ENCODE results near the gene PPP1R15B. TPM values are rescaled to one million over a fixed set of nuclear protein-coding genes. Genes with fewer than 3 reads are reported as not detected.

Gene PPP1R15B
- total RNA-seq, 1 experiment from 2014 or later = 69.3 TPM

DNA sequence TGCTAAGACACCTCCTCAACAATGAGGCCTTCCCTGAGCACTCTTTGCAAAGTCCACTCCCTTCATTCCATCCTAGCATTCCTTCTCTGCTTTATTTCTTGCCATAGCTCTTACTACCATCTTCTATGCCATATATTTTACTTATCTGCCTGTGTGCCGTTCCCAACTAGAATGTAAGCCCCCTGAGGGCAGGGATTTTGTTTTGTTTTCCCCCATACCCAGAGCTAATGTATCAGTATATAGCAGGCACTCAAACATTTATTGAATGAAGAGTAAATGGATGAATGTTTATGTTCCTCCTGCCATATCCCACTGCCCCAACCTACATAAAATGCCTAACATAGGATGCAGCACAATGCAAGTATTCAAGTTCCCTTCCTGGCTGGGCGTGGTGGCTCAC is 14.9 kb upstream of the PPP1R15B start:
- no peaks in the 10 kb centered on the region for H3K9me2 ChIP-seq (ENCODE audit: insufficient read depth)
- H3K36me3 ChIP-seq (ENCODE audit: control insufficient read depth in 1 of 2, insufficient read depth in 2 of 2, low read length in 2 of 2) = peaks cover 0 to 7% of the 10 kb centered on the region in 2 experiments; a peak in 1 of 4 replicates
- ATAC-seq (no peak), DNase-seq (ENCODE audit: low read depth, low spot score) (no peak)
- CTCF ChIA-PET = no interaction called here
- no peaks in the 10 kb centered on the region for H4K20me1 ChIP-seq (ENCODE audit: insufficient read depth)
- peak overlapping the region; percentile 38 for H3K4me2 ChIP-seq (ENCODE audit: low read length)
- H3K9me3 ChIP-seq (ENCODE audit: control insufficient read depth in 1 of 2, insufficient read depth in 1 of 2, low read depth in 1 of 2, low read length in 2 of 2) = no peaks in the 10 kb centered on the region
- peaks cover 7 to 29% of the 10 kb centered on the region in 2 experiments for H3K4me1 ChIP-seq (ENCODE audit: control insufficient read depth in 1 of 2, insufficient read depth in 2 of 2, low read length in 2 of 2)
- H3K9ac ChIP-seq (ENCODE audit: low read length) = no peak overlapping the region
- intact Hi-C loops (cut with micrococcal nuclease) = no loop called here
- no peak overlapping the region for H3K27ac ChIP-seq (ENCODE audit: low read depth, low read length)
- no peaks in the 10 kb centered on the region for H3K27me3 ChIP-seq (ENCODE audit: insufficient read depth, low read length)
- no peak overlapping the region for H2AFZ ChIP-seq (ENCODE audit: low read depth, low read length, poor library complexity, severe bottlenecking)
- TF ChIP-seq SP1 (IDR thresholded peaks at IDR 0.05; ENCODE audit: low read depth) = no peak
- TF ChIP-seq, protein P1, sequence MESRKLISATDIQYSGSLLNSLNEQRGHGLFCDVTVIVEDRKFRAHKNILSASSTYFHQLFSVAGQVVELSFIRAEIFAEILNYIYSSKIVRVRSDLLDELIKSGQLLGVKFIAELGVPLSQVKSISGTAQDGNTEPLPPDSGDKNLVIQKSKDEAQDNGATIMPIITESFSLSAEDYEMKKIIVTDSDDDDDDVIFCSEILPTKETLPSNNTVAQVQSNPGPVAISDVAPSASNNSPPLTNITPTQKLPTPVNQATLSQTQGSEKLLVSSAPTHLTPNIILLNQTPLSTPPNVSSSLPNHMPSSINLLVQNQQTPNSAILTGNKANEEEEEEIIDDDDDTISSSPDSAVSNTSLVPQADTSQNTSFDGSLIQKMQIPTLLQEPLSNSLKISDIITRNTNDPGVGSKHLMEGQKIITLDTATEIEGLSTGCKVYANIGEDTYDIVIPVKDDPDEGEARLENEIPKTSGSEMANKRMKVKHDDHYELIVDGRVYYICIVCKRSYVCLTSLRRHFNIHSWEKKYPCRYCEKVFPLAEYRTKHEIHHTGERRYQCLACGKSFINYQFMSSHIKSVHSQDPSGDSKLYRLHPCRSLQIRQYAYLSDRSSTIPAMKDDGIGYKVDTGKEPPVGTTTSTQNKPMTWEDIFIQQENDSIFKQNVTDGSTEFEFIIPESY (IDR thresholded peaks at IDR 0.05; ENCODE audit: extremely low read depth, insufficient replicate concordance, low read length) = no peak
- TF ChIP-seq, protein P2, sequence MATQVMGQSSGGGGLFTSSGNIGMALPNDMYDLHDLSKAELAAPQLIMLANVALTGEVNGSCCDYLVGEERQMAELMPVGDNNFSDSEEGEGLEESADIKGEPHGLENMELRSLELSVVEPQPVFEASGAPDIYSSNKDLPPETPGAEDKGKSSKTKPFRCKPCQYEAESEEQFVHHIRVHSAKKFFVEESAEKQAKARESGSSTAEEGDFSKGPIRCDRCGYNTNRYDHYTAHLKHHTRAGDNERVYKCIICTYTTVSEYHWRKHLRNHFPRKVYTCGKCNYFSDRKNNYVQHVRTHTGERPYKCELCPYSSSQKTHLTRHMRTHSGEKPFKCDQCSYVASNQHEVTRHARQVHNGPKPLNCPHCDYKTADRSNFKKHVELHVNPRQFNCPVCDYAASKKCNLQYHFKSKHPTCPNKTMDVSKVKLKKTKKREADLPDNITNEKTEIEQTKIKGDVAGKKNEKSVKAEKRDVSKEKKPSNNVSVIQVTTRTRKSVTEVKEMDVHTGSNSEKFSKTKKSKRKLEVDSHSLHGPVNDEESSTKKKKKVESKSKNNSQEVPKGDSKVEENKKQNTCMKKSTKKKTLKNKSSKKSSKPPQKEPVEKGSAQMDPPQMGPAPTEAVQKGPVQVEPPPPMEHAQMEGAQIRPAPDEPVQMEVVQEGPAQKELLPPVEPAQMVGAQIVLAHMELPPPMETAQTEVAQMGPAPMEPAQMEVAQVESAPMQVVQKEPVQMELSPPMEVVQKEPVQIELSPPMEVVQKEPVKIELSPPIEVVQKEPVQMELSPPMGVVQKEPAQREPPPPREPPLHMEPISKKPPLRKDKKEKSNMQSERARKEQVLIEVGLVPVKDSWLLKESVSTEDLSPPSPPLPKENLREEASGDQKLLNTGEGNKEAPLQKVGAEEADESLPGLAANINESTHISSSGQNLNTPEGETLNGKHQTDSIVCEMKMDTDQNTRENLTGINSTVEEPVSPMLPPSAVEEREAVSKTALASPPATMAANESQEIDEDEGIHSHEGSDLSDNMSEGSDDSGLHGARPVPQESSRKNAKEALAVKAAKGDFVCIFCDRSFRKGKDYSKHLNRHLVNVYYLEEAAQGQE (IDR thresholded peaks at IDR 0.05; ENCODE audit: low read depth) = no peak
- TF ChIP-seq ELF1 (IDR thresholded peaks at IDR 0.05; ENCODE audit: borderline replicate concordance, low read depth) = no peak
- TF ChIP-seq EGR1 (IDR thresholded peaks at IDR 0.05; ENCODE audit: low read depth) = no peak
- TF ChIP-seq CEBPB (IDR thresholded peaks at IDR 0.05; ENCODE audit: low read depth) = no peak
- TF ChIP-seq, protein P3, sequence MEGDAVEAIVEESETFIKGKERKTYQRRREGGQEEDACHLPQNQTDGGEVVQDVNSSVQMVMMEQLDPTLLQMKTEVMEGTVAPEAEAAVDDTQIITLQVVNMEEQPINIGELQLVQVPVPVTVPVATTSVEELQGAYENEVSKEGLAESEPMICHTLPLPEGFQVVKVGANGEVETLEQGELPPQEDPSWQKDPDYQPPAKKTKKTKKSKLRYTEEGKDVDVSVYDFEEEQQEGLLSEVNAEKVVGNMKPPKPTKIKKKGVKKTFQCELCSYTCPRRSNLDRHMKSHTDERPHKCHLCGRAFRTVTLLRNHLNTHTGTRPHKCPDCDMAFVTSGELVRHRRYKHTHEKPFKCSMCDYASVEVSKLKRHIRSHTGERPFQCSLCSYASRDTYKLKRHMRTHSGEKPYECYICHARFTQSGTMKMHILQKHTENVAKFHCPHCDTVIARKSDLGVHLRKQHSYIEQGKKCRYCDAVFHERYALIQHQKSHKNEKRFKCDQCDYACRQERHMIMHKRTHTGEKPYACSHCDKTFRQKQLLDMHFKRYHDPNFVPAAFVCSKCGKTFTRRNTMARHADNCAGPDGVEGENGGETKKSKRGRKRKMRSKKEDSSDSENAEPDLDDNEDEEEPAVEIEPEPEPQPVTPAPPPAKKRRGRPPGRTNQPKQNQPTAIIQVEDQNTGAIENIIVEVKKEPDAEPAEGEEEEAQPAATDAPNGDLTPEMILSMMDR (IDR thresholded peaks at IDR 0.05 in 2 of 3, conservative IDR thresholded peaks at IDR 0.05 in 1 of 3; ENCODE audit: borderline replicate concordance in 1 of 3, insufficient read depth in 1 of 3, low read depth in 2 of 3, low read length in 2 of 3) = no peak
- TF ChIP-seq ZFX (IDR thresholded peaks at IDR 0.05) = no peak
- no TSS peak for BruUV-seq (replicated peaks)
- POLR2A ChIA-PET = no interaction called here
- no peak overlapping the region for H3K4me3 ChIP-seq (replicated peaks in 1 of 2; ENCODE audit: low read depth in 1 of 2, low read length in 2 of 2)
- RAD21 ChIA-PET (ENCODE audit: low non-redundant PET in 1 of 2, low total read pairs in 2 of 2, uncharacterized antibody in 2 of 2, unreplicated experiment in 2 of 2) = no interaction called here
- no peaks in the 10 kb centered on the region for H3K79me2 ChIP-seq (ENCODE audit: insufficient read depth, low read length)

Measured in HCT116 (cell line).